Measurements from ENCODE around the gene SLC16A5.

DNA sequence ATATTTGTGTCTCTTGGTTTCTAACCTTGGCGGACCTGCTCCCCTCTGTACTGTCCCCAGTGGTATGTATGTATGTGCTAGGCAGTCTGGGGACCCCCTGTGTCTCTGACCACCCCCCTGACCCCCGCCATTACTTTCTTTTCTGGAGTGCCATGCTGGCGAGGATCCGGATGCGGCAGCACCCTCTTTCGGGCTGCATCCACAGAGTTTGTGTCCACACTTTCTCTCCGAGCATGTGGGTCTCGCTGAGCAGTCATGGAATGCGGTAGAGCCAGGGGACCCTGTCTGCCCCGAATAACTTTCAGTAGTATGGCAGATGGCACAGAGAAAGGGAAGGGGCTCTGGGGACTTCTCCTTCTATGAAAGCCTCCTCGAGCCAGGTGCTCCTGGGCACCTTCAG, 23.7 kb upstream of the SLC16A5 start:
- no peak for TF ChIP-seq POLR2AphosphoS5 (IDR thresholded peaks at IDR 0.05; ENCODE audit: low read depth, low read length)
- no peak for TF ChIP-seq POLR2A (IDR thresholded peaks at IDR 0.05; ENCODE audit: low read depth, low read length)
- TF ChIP-seq TAF1 (IDR thresholded peaks at IDR 0.05; ENCODE audit: borderline replicate concordance, low read depth, low read length) = no peak

All from GM12892 (cell line).